ENCODE results near the gene FASLG. TPM values are rescaled to one million over a fixed set of nuclear protein-coding genes. Genes with fewer than 3 reads are reported as not detected.

The FASLG gene, protein sequence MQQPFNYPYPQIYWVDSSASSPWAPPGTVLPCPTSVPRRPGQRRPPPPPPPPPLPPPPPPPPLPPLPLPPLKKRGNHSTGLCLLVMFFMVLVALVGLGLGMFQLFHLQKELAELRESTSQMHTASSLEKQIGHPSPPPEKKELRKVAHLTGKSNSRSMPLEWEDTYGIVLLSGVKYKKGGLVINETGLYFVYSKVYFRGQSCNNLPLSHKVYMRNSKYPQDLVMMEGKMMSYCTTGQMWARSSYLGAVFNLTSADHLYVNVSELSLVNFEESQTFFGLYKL
- under 1 TPM; 0.60 to 0.93 TPM for total RNA-seq

DNA sequence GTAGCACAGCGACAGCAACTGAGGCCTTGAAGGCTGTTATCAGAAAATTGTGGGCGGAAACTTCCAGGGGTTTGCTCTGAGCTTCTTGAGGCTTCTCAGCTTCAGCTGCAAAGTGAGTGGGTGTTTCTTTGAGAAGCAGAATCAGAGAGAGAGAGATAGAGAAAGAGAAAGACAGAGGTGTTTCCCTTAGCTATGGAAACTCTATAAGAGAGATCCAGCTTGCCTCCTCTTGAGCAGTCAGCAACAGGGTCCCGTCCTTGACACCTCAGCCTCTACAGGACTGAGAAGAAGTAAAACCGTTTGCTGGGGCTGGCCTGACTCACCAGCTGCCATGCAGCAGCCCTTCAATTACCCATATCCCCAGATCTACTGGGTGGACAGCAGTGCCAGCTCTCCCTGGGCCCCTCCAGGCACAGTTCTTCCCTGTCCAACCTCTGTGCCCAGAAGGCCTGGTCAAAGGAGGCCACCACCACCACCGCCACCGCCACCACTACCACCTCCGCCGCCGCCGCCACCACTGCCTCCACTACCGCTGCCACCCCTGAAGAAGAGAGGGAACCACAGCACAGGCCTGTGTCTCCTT lies at the start of gene FASLG:
Gene FASLG, plus strand, starts transcription at position 233 of the 583 bp plus-strand sequence. Its CDS starts 99 bp downstream, at position 332.

Other genes starting within 250 kb of the FASLG start
- under 1 TPM; 0.24 to 0.25 TPM for gene C1orf105, start 238.4 kb upstream of the FASLG start, total RNA-seq
- gene PIGC, start 215.0 kb upstream of the FASLG start, total RNA-seq = 10 to 100 TPM; 28.4 to 28.5 TPM
- gene SUCO, start 126.0 kb upstream of the FASLG start, total RNA-seq = 10 to 100 TPM; 31.3 to 34.6 TPM

All from activated naive CD4-positive, alpha-beta T cell treated with anti-CD3 and anti-CD28 coated beads, Interleukin-2, amount 10 ng/mL, durations not matched to agents 5 hours and 36 hours (primary cell).